HG03342 (cell line): ENCODE measurements around the gene RHOXF1.
"Not testable (repeated sequence)": the region's sequence is repeated elsewhere in the genome, so short reads cannot be mapped to it uniquely, and the experiment has no call there.

Experiments used
- ATAC-seq: cut with Tn5 transposase; IDR thresholded peaks from one replicate; pipeline ENCODE4 v1.9.1; 2021; ENCODE audit warnings: mild to moderate bottlenecking, moderate library complexity; ENCODE audit not compliant: unreplicated experiment

Gene RHOXF1

GRCh38 chrX:120087289-120088017, 28.3 kb downstream of the RHOXF1 start:
- no peak for ATAC-seq

GRCh38 chrX:120085553-120086185, 30.0 kb downstream of the RHOXF1 start:
- ATAC-seq = not testable (repeated sequence)

- not testable (repeated sequence) for ATAC-seq
These were observed 38.1 kb downstream of the RHOXF1 start, which contains the start of gene RHOXF2B for GRCh38 chrX:120077590-120077989. RHOXF2B (minus strand) TSS chrX:120077690; CDS start chrX:120077552, 138 bp downstream.

GRCh38 chrX:120066169-120066568, 49.5 kb downstream of the RHOXF1 start:
- ATAC-seq = not testable (repeated sequence)
